Measurements from ENCODE around the gene GPBP1.
"Not testable (repeated sequence)": the region's sequence is repeated elsewhere in the genome, so short reads cannot be mapped to it uniquely, and the experiment has no call there.

GPBP1 gene, protein sequence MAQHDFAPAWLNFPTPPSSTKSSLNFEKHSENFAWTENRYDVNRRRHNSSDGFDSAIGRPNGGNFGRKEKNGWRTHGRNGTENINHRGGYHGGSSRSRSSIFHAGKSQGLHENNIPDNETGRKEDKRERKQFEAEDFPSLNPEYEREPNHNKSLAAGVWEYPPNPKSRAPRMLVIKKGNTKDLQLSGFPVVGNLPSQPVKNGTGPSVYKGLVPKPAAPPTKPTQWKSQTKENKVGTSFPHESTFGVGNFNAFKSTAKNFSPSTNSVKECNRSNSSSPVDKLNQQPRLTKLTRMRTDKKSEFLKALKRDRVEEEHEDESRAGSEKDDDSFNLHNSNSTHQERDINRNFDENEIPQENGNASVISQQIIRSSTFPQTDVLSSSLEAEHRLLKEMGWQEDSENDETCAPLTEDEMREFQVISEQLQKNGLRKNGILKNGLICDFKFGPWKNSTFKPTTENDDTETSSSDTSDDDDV

GRCh38 chr5:57173319-57174127 is at the start of gene GPBP1:
Gene GPBP1, plus strand, starts transcription at chr5:57174059. Its CDS starts 40,072 bp downstream, at chr5:57214131.
- DNase-seq (ENCODE audit: low read depth in 3 of 3, low spot score in 1 of 3) = peak; percentile 96

DNA sequence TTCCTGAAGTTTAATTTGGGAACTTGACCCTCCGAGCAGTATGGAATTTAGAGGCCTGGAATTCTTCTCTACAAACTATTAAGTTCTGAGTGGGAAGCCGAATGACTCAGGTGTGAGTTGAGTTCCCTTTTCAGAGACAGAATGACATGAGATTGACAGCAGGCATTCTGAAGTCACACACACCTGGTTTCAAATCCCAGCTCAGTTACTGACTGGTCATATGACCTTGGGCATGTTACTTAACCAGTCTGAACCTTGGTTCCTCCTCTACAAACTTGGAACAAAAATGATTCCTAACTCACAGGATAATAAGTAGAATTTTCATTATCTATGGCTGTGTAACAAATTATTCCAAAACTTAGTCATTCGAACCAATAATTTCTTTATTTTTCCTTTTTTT is 45.5 kb upstream of the GPBP1 start:
- no peak for DNase-seq (ENCODE audit: low read depth in 3 of 3, low spot score in 1 of 3)

DNA sequence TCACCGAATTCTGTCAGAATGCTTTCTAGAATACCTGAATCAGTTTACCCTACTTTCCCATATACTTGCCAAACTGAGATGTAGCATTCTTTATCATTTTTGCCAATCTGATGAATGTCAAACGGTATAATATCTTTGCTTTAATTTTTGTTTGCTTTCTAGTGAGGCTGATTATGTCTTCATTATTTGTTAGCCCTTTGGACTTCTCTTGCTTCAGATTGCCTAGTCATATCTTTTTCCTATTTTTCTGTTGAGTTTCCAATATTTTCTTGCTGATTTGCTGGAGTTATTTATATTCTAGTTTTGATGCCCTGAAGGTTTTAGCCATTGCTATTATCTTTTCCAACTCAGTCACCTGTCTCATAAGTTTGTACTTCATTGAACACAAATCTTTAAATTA is 40.3 kb upstream of the GPBP1 start:
- DNase-seq (ENCODE audit: low read depth in 3 of 3, low spot score in 1 of 3) = no peak

GRCh38 chr5:57137401-57137800 is 36.5 kb upstream of the GPBP1 start:
- DNase-seq (ENCODE audit: low read depth in 3 of 3, low spot score in 1 of 3) = no peak

DNA sequence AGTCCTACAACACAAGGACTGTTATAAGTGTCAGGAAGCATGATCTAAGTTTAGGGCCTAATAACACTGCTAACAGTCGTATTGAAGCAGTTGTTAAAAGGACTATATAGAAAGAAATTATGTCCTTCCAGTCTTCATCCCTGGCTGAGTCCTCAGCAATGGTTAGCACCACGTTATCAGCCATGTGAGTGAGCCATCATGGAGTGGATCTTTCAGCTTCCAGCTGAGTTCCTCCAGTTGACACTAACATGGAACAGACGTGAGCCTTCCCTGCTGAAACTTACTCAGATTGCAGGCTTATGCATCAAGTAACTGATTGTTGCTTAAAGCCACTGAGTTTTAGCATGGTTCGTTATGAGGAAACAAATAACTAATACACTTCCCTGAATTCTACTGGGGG is 21.5 kb upstream of the GPBP1 start:
- no peak for DNase-seq (ENCODE audit: low read depth in 3 of 3, low spot score in 1 of 3)

GRCh38 chr5:57155033-57155432 is 18.8 kb upstream of the GPBP1 start:
- no peak for DNase-seq (ENCODE audit: low read depth in 3 of 3, low spot score in 1 of 3)

DNA sequence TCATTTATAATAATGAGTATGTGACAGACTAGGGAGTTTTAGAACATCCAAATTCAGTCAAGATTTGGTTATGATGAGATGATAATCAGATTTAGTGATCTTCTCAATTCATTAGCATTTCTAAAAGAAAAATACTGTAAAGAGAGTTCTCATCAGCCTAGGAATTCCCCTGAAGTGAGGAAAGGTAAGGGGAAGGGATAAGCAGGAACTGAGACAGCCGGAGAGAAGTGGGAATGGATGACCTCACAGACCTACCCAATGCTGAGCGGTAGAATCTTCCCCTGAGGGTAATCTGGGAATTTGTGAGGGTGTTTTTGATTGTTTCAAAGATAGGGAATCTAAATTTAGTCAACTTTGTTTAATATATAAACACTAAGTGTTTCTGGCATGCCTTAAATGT is 16.7 kb upstream of the GPBP1 start:
- DNase-seq (ENCODE audit: low read depth in 3 of 3, low spot score in 1 of 3) = no peak

- DNase-seq (ENCODE audit: low read depth in 3 of 3, low spot score in 1 of 3) = no peak
These were observed 16.2 kb upstream of the GPBP1 start for GRCh38 chr5:57157666-57158065.

DNA sequence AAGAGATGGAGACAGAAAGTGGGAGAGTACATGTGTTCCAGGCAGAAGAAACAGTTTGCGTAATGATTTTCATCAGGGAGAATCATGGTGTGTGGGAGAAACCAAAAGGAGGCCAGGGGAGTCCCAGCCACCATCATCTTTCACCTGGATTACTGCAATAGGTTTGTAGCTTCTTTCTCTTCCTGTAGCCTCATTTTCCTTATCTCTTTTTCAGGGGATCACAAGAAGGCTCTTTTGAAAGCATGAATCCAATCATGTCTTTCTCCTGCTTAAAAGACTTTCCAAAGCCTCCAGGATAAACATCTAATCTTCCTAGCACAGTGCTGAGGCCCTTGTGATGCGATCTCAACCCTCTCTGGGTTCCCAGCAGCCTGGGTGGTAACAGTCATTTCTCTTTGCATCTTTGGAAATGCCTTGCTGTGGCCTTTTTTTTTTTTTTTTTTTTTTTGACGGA is 10.3 kb upstream of the GPBP1 start:
- no peak for DNase-seq (ENCODE audit: low read depth in 3 of 3, low spot score in 1 of 3)

GRCh38 chr5:57164124-57164523 is 9.7 kb upstream of the GPBP1 start:
- no peak for DNase-seq (ENCODE audit: low read depth in 3 of 3, low spot score in 1 of 3)

DNA sequence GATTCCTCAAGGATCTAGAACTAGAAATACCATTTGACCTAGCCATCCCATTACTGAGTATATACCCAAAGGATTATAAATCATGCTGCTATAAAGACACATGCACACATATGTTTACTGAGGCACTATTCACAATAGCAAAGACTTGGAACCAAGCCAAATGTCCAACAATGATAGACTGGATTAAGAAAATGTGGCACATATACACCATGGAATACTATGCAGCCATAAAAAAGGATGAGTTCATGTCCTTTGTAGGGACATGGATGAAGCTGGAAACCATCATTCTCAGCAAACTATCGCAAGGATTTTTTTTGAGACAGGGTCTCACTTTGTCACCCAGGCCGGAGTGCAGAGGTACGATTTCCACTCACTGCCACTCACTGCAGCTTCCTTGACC is 8.7 kb upstream of the GPBP1 start:
- DNase-seq (ENCODE audit: low read depth in 3 of 3, low spot score in 1 of 3) = not testable (repeated sequence)

GRCh38 chr5:57166276-57166675 is 7.6 kb upstream of the GPBP1 start:
- no peak for DNase-seq (ENCODE audit: low read depth in 3 of 3, low spot score in 1 of 3)

DNA sequence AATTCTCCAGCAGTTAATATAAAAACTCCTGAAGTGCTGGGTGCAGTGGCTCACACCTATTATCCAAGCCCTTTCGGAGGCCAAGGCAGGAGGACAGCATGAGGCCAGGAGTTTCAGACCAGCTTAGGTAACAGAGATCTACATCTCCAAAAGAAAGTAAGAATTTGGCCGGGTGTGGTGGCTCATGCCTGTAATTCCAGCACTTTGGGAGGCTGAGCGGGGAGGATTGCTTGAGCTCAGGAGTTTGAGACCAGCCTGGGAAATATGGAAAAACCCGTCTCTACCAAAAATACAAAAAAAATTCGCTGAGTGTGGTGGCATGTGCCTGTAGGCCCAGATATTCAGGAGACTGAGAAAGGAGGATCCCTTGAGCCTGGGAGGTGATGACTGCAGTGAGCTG is 6.7 kb upstream of the GPBP1 start:
- DNase-seq (ENCODE audit: low read depth in 3 of 3, low spot score in 1 of 3) = no peak

- not testable (repeated sequence) for DNase-seq (ENCODE audit: low read depth in 3 of 3, low spot score in 1 of 3)
These were observed 3.7 kb upstream of the GPBP1 start for GRCh38 chr5:57170116-57170515.

GRCh38 chr5:57171816-57172465 is 1.9 kb upstream of the GPBP1 start:
- no peak for DNase-seq (ENCODE audit: low read depth in 3 of 3, low spot score in 1 of 3)

DNA sequence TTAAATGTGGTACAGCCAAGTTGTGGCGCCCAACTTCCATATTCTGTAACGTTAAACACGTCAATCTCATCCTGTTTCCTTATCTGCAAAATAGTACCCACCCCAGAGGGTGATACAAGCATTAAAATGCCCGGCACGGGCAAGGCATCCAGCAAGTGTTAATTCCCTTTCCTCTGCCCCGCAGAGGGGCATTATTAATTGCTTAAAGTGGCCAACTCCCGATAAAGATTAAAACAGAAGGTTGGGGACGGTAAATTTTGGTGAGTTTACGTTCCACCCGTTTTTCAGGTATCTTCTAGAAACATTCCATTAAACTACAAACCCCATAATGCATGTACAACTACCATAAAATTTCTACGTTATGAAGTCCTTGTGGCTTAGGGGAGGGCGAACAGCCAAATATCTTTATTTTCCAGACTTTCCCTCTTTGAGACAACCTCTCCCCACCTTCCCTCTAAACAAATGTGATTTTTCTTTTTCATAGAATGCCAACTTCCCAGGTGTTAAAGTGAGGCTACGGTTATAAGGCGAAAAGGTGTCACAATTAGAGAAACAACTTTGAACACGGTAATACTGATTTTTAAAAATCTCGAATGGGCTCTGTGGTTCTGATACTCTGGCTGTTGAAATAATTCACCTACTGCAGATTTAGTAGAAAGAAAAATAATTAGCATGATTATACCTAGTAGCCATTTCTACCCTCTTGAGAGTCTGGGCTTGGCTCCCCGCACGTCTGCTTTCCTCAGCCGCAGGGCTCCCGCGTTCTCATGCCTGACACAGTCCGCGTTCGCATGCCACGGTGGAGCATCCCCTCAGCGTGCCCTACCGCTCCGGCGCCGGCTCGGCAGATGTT is 1.2 kb upstream of the GPBP1 start:
- DNase-seq (ENCODE audit: low read depth in 3 of 3, low spot score in 1 of 3) = no peak

DNA sequence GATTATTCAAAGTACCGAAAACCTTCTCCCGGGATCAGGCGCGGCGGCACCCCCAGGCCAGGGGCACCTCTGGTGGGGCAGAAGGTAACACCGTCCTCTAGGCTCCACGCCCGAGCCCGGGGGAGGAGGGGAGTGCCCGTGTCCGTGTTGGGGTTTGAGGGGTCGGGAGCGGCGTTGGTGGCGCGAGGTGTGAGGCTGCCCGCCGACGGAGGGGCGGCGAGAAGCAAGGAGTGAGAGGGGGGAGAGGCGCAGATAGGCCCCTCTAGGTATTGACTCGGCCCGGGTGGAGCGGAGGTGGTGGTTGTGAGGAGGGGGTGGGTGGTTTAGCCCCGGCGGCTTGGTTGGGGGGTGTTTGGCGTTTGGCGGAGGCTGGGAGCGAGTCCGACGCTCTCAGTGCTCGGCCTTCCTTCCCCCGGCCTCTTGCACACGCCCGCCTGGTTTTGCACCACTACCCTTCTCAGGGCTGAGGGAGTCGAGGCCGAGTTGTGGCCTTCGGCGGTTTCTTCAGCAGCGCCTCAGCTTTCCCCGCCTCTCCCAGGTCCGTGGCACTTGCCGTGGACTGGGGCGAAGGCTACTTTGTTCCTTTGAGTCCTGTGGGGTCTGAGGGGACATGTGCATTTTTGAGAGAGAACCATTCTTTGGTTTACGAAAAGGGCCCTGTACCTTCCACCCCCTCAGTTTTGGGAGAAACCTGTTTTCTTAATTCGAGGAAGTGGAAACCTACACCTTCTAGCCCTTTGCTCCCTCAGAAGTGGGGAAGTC is 450 bp downstream of the GPBP1 start:
- no peak for DNase-seq (ENCODE audit: low read depth in 3 of 3, low spot score in 1 of 3)

- DNase-seq (ENCODE audit: low read depth in 3 of 3, low spot score in 1 of 3) = no peak
These were observed 1.1 kb downstream of the GPBP1 start for GRCh38 chr5:57174890-57175510.

DNA sequence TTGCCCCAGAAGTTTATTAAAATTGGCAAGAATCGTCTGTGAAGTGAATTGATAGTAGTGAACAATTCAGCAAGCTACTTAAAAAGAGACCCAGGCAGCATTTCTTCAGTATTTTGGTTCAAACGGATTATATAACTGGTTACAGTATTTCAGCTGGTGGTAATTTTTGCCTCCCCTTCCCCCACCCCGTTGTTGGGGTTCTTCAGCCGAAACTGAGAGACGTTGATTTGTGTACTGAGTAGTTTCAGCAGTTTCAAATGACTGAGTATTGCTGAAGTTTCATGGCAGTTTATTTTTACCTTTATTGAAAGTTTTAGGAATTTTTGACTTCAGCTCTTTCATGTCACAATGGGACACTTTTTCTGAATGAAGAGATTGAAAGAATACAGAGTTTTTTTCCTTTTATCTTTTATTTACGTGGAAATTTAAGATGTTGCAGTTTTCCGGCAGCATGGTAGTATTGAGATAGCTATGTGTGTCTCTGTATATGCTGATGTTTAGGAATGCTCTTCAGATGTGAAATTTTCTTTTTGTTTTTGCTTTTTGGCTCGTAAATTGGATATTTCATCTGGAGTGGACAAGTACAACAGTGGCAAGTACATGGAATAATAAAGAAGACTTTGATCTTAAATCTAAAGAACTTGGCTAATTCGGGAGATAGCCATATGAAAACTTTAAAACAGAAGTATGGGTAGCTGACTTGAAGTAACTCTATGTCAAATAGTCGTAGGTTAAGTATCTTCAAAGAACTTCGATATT is 1.9 kb downstream of the GPBP1 start:
- peak in 1 of 3 donors; percentile 21 for DNase-seq (ENCODE audit: low read depth in 3 of 3, low spot score in 1 of 3)
